Caco-2 (cell line): ENCODE measurements around the gene CNPY4. TPM values are rescaled to one million over a fixed set of nuclear protein-coding genes. Genes with fewer than 3 reads are reported as not detected.

ENCODE experiments used
- BruUV-seq: library from RNA; stranded (reverse); fragments of 400-500 nt; replicated peaks from 2 replicates; lab custom pipeline; 2021; lab: Mats Ljungman, UMichigan
- CTCF ChIA-PET: fragments of 300-600 bp; sonication (Branson Sonifier 250); formaldehyde crosslinking; loops from one replicate; lab custom pipeline; 2022; ENCODE audit warnings: antibody characterized with exemption; lab: Charles Lee
- POLR2A ChIA-PET: fragments of 300-600 bp; sonication (Branson Sonifier 250); formaldehyde crosslinking; loops from one replicate; lab custom pipeline; 2022; ENCODE audit warnings: antibody characterized with exemption; lab: Charles Lee
- DNase-seq, 2 experiments: peaks; one replicate each; pipeline versions ENCODE4 v3.0.0 to v3.0.0-alpha.2; 2020 to 2022
- H3K27me3 ChIP-seq: replicated peaks from 2 replicates; pipeline ENCODE4 v1.6.0; 2011; ENCODE audit warnings: low read length; ENCODE audit not compliant: control insufficient read depth, insufficient read depth
- H3K36me3 ChIP-seq: 2 replicates; pipeline ENCODE4 v1.5.1; 2011; ENCODE audit warnings: low read length; ENCODE audit not compliant: control insufficient read depth, insufficient read depth
- H3K4me1 ChIP-seq: fragments of 250-450 bp; sonication (Bioruptor Pico); 2 replicates; pipeline ENCODE4 v1.5.1; 2020; ENCODE audit warnings: mild to moderate bottlenecking
- H3K4me3 ChIP-seq: 2 replicates; pipeline ENCODE4 v1.5.1; 2011; ENCODE audit warnings: low read depth, mild to moderate bottlenecking, control low read depth, low read length
- H3K9me3 ChIP-seq: fragments of 250-450 bp; sonication (Bioruptor Pico); 2 replicates; pipeline ENCODE4 v1.5.1; 2020; ENCODE audit warnings: mild to moderate bottlenecking, moderate library complexity
- H3K27ac Mint-ChIP-seq: one replicate; pipeline ENCODE4 v1.8.0; 2022; ENCODE audit warnings: mixed read lengths; ENCODE audit not compliant: unreplicated experiment
- H3K27me3 Mint-ChIP-seq: one replicate; pipeline ENCODE4 v1.8.0; 2022; ENCODE audit warnings: mixed read lengths; ENCODE audit not compliant: insufficient read depth, unreplicated experiment
- H3K36me3 Mint-ChIP-seq: one replicate; pipeline ENCODE4 v1.8.0; 2022; ENCODE audit warnings: mild to moderate bottlenecking, mixed read lengths; ENCODE audit not compliant: insufficient read depth, unreplicated experiment
- H3K4me1 Mint-ChIP-seq: one replicate; pipeline ENCODE4 v1.8.0; 2022; ENCODE audit warnings: low read depth, mixed read lengths; ENCODE audit not compliant: unreplicated experiment
- H3K4me3 Mint-ChIP-seq: one replicate; pipeline ENCODE4 v1.8.0; 2022; ENCODE audit warnings: mild to moderate bottlenecking, moderate library complexity, mixed read lengths; ENCODE audit not compliant: unreplicated experiment
- H3K9me3 Mint-ChIP-seq: one replicate; pipeline ENCODE4 v1.8.0; 2022; ENCODE audit warnings: mixed read lengths; ENCODE audit not compliant: unreplicated experiment
- intact Hi-C: fragments of 100-400 bp; cut with micrococcal nuclease; formaldehyde crosslinking; loops from one replicate; pipeline ENCODE4 v1.10.0; 2022; ENCODE audit not compliant: unreplicated experiment
- total RNA-seq: library from RNA; stranded (reverse); gene quantifications from 2 replicates; pipeline ENCODE4 v1.2.3, GENCODE V29; 2022
- TF ChIP-seq, protein P1 (sequence below), 2 experiments: fragments of 200-600 bp in 1 of 2; IDR thresholded peaks; 1 replicate in 1 of 2; 2 replicates in 1 of 2; pipeline versions ENCODE4 v1.5.1 to v1.8.0; 2011 to 2022; ENCODE audit warnings: antibody characterized with exemption in 1 of 2, control low read depth in 1 of 2, inconsistent platforms in 1 of 2, low read depth in 1 of 2, low read length in 1 of 2, mild to moderate bottlenecking in 1 of 2, moderate library complexity in 1 of 2; ENCODE audit not compliant: insufficient read depth in 1 of 2, severe bottlenecking in 1 of 2, unreplicated experiment in 1 of 2

CNPY4 gene
- total RNA-seq, 1 experiment from 2014 or later: 10.1 TPM

DNA sequence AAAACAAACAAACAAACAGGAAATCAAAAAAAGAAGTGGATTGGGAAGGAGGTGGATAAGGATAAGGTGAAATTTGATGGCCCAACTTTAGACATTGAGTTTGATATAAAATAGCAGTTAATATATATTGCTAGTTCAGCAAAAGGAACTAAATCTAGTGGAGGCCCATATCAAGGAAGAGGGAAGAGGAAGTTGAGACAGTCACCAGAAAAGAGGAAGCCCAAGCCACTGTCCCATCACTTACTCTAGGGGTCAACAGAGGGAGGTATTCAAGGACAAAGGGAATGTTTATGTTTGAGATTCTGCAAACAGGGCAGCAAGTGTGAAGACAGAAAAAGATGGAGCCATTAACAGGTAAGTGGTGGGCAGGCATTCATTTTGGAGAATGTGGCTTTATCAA is 33.0 kb downstream of the CNPY4 start:
- BruUV-seq: no TSS peak
- Histone ChIP-seq H3K4me1 (peaks cover 14% of the 10 kb centered on the region), H3K4me3 (no peak overlapping the region), H3K27me3 (no peaks in the 10 kb centered on the region), H3K9me3 (no peaks in the 10 kb centered on the region), H3K36me3 (no peaks in the 10 kb centered on the region; the same call in 1 of the 2 replicates)
- no peak overlapping the region for H3K4me3 Mint-ChIP-seq
- no peaks in the 10 kb centered on the region for H3K27me3 Mint-ChIP-seq
- H3K4me1 Mint-ChIP-seq: peaks cover 20% of the 10 kb centered on the region
- H3K27ac Mint-ChIP-seq: no peak overlapping the region
- no peak for DNase-seq
- H3K36me3 Mint-ChIP-seq: peaks cover 78% of the 10 kb centered on the region
- CTCF ChIA-PET: interaction anchor here (0.6 kb wide), 1 partner anchor 1728 kb away, joined by 3 read pairs; no protein-coding TSS in a partner anchor
- intact Hi-C loops: no loop called here
- TF ChIP-seq, protein P1, sequence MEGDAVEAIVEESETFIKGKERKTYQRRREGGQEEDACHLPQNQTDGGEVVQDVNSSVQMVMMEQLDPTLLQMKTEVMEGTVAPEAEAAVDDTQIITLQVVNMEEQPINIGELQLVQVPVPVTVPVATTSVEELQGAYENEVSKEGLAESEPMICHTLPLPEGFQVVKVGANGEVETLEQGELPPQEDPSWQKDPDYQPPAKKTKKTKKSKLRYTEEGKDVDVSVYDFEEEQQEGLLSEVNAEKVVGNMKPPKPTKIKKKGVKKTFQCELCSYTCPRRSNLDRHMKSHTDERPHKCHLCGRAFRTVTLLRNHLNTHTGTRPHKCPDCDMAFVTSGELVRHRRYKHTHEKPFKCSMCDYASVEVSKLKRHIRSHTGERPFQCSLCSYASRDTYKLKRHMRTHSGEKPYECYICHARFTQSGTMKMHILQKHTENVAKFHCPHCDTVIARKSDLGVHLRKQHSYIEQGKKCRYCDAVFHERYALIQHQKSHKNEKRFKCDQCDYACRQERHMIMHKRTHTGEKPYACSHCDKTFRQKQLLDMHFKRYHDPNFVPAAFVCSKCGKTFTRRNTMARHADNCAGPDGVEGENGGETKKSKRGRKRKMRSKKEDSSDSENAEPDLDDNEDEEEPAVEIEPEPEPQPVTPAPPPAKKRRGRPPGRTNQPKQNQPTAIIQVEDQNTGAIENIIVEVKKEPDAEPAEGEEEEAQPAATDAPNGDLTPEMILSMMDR (IDR thresholded peaks at IDR 0.05; ENCODE audit: insufficient read depth in 1 of 2, low read depth in 1 of 2, low read length in 1 of 2, severe bottlenecking in 1 of 2, unreplicated experiment in 1 of 2): no peak
- POLR2A ChIA-PET: no interaction called here
- H3K9me3 Mint-ChIP-seq: no peaks in the 10 kb centered on the region

- TF ChIP-seq, protein P1 (IDR thresholded peaks at IDR 0.05; ENCODE audit: insufficient read depth in 1 of 2, low read depth in 1 of 2, low read length in 1 of 2, severe bottlenecking in 1 of 2, unreplicated experiment in 1 of 2): no peak
- DNase-seq: no peak
- ChIA-PET CTCF (interaction anchor here (0.6 kb wide), 1 partner anchor 1727 kb away, joined by 3 read pairs; no protein-coding TSS in a partner anchor), POLR2A (no interaction called here)
- no peaks in the 10 kb centered on the region for H3K27me3 ChIP-seq
- intact Hi-C loops: no loop called here
- Mint-ChIP-seq H3K4me3 (no peak overlapping the region), H3K4me1 (peaks cover 25% of the 10 kb centered on the region), H3K27ac (no peak overlapping the region), H3K36me3 (peaks cover 84% of the 10 kb centered on the region), H3K9me3 (no peaks in the 10 kb centered on the region), H3K27me3 (no peaks in the 10 kb centered on the region)
- BruUV-seq: no TSS peak
- H3K4me1 ChIP-seq: peaks cover 18% of the 10 kb centered on the region
- no peaks in the 10 kb centered on the region for H3K9me3 ChIP-seq
- no peaks in the 10 kb centered on the region; the same call in 1 of the 2 replicates for H3K36me3 ChIP-seq
- no peak overlapping the region for H3K4me3 ChIP-seq
Observed at GRCh38 chr7:100152937-100153666, 33.7 kb downstream of the CNPY4 start.

DNA sequence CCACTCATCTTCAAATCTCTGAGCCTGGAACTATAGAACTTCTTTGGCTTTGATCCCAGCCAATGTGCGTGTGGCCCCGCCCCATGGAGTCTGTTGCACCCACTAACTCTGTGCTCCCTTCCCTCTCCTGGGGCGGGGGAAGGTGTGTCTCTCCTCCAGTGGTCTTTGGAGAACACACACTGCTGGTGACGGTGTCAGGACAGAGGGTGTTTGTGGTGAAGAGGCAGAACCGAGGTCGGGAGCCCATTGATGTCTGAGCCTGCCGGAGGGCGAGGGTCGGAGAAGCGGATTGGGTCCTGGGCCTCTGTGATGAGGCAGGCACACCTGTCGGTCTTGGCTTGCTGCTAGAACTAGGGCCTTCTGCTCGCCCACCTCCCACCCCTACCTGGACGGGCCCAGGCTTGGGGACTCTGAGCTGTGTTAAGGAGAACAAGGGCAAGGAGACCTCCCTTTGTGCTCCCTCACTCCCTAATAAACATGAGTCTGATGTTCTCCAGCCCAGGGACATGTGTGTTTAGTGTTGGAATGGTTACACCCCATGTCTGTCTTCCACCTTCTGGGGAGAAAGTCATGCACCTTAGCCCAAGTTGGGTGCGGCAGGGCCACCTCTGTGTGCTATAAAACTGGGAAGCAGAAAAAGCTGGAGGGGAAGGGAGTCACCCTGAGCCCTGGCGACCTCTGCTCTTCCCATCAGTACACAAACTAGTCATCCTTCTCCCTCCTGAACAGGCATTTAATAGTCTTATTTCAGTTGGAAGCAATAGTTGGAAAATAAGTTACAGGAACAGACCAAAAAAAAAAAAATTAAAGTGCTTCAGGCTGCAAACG is 34.5 kb downstream of the CNPY4 start:
- TF ChIP-seq, protein P1 (IDR thresholded peaks at IDR 0.05; ENCODE audit: insufficient read depth in 1 of 2, low read depth in 1 of 2, low read length in 1 of 2, severe bottlenecking in 1 of 2, unreplicated experiment in 1 of 2): no peak
- Mint-ChIP-seq H3K4me3 (no peak overlapping the region), H3K27me3 (no peaks in the 10 kb centered on the region), H3K9me3 (no peaks in the 10 kb centered on the region), H3K4me1 (peaks cover 25% of the 10 kb centered on the region), H3K27ac (no peak overlapping the region), H3K36me3 (peaks cover 85% of the 10 kb centered on the region)
- DNase-seq: no peak
- Histone ChIP-seq H3K36me3 (no peaks in the 10 kb centered on the region; the same call in 1 of the 2 replicates), H3K4me3 (no peak overlapping the region), H3K4me1 (peaks cover 18% of the 10 kb centered on the region), H3K27me3 (no peaks in the 10 kb centered on the region), H3K9me3 (no peaks in the 10 kb centered on the region)
- POLR2A ChIA-PET: no interaction called here
- no TSS peak for BruUV-seq
- intact Hi-C loops: no loop called here
- CTCF ChIA-PET: interaction anchor here (0.6 kb wide), 1 partner anchor 1025 kb away, joined by 3 read pairs; no protein-coding TSS in a partner anchor
